CD4-positive, alpha-beta T cell (primary cell): ENCODE results near the gene SYT15. TPM values are rescaled to one million over a fixed set of nuclear protein-coding genes. Genes with fewer than 3 reads are reported as not detected.

ENCODE experiments used
- ATAC-seq: fragments of 200-7000 bp; cut with Tn5 transposase; one replicate; pipeline ENCODE4 v1.10.0; 2022; ENCODE audit warnings: mild to moderate bottlenecking; ENCODE audit not compliant: poor library complexity
- CTCF ChIA-PET: fragments of 350-600 bp; sonication (Branson Sonifier 250); formaldehyde crosslinking; loops from one replicate; lab custom pipeline; 2021; ENCODE audit warnings: antibody characterized with exemption, inconsistent platforms; lab: Charles Lee
- POLR2A ChIA-PET: fragments of 350-600 bp; sonication (Branson Sonifier 250); formaldehyde crosslinking; loops from one replicate; lab custom pipeline; 2021; ENCODE audit warnings: antibody characterized with exemption, inconsistent platforms; lab: Charles Lee
- DNase-seq, 14 experiments: peaks; one replicate each; pipeline ENCODE4 v3.0.0-alpha.2; 2013 to 2020; ENCODE audit warnings: mixed read lengths in 2 of 14
- H3K27ac ChIP-seq, 2 donors: one replicate each; pipeline versions ENCODE4 v1.5.1 to v1.7.0; 2013; ENCODE audit warnings: low read length in 2 of 2, low read depth in 1 of 2, mild to moderate bottlenecking in 1 of 2
- H3K27me3 ChIP-seq, 2 experiments: 1 replicate in 1 of 2; 2 replicates in 1 of 2; pipeline versions ENCODE4 v1.6.1 to v1.7.0; 2013; ENCODE audit warnings: low read length in 2 of 2, control low read depth in 1 of 2, mild to moderate bottlenecking in 1 of 2, moderate library complexity in 1 of 2; ENCODE audit not compliant: insufficient read depth in 2 of 2, control insufficient read depth in 1 of 2
- H3K36me3 ChIP-seq: one replicate; pipeline ENCODE4 v1.6.1; 2013; ENCODE audit warnings: low read length, control low read depth; ENCODE audit not compliant: insufficient read depth
- H3K4me1 ChIP-seq: one replicate; pipeline ENCODE4 v1.6.1; 2013; ENCODE audit warnings: low read length, control low read depth; ENCODE audit not compliant: insufficient read depth
- H3K4me3 ChIP-seq: one replicate; pipeline ENCODE4 v1.5.1; 2013; ENCODE audit warnings: mild to moderate bottlenecking, low read length, moderate library complexity
- H3K9me3 ChIP-seq, 2 experiments: 1 replicate in 1 of 2; 2 replicates in 1 of 2; pipeline versions ENCODE4 v1.6.1 to v1.7.0; 2013; ENCODE audit warnings: low read length in 2 of 2, mild to moderate bottlenecking in 2 of 2, control low read depth in 1 of 2, moderate library complexity in 1 of 2; ENCODE audit not compliant: control insufficient read depth in 1 of 2, insufficient read depth in 1 of 2
- H3K27ac Mint-ChIP-seq: one replicate; pipeline ENCODE4 v1.8.0; 2020; ENCODE audit warnings: mixed read lengths
- H3K27me3 Mint-ChIP-seq: one replicate; pipeline ENCODE4 v1.8.0; 2021; ENCODE audit warnings: mixed read lengths
- H3K36me3 Mint-ChIP-seq: one replicate; pipeline ENCODE4 v1.8.0; 2021; ENCODE audit warnings: low read depth, mixed read lengths
- H3K4me1 Mint-ChIP-seq: one replicate; pipeline ENCODE4 v1.8.0; 2021; ENCODE audit warnings: low read depth, mixed read lengths
- H3K4me3 Mint-ChIP-seq: one replicate; pipeline ENCODE4 v1.8.0; 2020; ENCODE audit warnings: mild to moderate bottlenecking, mixed read lengths
- H3K9me3 Mint-ChIP-seq: one replicate; pipeline ENCODE4 v1.8.0; 2020; ENCODE audit warnings: mixed read lengths
- intact Hi-C, 2 experiments: fragments of 100-400 bp; cut with DNase I in 1 of 2; cut with micrococcal nuclease in 1 of 2; formaldehyde crosslinking; loops; one replicate each; pipeline versions ENCODE4 v1.15.1 to v1.9.0; 2023 to 2025; cut with DNase I, micrococcal nuclease
- total RNA-seq, 174 experiments: library from RNA in 2 of 174; stranded (reverse) in 2 of 174; gene quantifications; one replicate each; pipeline ENCODE4 v1.2.3 and lab custom pipeline; 2021 to 2026
- TF ChIP-seq, protein P1 (sequence below): fragments of 200-600 bp; IDR thresholded peaks from one replicate; pipeline ENCODE4 v1.8.0; 2022; ENCODE audit warnings: antibody characterized with exemption, mild to moderate bottlenecking

SYT15 gene
- total RNA-seq, 2 experiments from 2014 or later: 0.17 to 0.77 TPM

DNA sequence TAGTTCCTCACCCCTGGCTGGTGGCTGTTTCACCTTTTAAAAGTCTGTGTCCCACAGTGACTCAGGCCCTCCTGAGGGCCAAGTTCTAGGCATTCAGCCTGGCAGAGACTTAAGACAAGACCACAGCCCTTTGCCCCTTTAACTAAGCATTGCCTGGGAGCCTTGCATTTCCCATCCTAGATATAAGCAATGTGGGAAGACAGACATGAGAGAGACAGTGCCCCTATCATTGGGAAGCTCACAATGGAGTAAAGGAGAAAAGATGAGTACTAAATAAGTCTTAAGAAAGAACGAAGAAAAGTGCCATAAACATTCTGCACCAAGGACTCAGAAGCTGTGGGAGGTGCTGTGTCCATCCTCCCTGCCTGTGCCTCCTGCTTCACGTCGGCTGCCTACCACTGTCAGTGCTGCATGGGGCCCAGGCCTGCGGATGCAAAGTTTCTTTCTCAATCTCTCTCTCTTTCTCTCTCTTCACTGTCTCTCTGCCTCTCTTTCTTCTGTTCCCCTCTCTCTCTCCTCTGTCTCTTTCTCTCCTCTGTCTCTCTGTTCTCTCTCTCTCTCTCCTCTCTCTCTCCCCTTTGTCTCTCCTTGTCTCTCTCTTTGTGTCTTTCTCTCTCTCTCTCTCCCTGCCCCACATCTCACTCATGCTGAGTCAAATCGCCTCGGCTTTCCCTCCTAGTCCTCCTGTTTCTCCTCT, 44.0 kb upstream of the SYT15 start:
- H3K27me3 Mint-ChIP-seq: peaks cover 31% of the 10 kb centered on the region
- no peak overlapping the region for H3K27ac ChIP-seq
- ATAC-seq (no peak), DNase-seq (peak in 1 of 14 experiments; percentile 20)
- H3K4me1 ChIP-seq: no peaks in the 10 kb centered on the region
- TF ChIP-seq, protein P1, sequence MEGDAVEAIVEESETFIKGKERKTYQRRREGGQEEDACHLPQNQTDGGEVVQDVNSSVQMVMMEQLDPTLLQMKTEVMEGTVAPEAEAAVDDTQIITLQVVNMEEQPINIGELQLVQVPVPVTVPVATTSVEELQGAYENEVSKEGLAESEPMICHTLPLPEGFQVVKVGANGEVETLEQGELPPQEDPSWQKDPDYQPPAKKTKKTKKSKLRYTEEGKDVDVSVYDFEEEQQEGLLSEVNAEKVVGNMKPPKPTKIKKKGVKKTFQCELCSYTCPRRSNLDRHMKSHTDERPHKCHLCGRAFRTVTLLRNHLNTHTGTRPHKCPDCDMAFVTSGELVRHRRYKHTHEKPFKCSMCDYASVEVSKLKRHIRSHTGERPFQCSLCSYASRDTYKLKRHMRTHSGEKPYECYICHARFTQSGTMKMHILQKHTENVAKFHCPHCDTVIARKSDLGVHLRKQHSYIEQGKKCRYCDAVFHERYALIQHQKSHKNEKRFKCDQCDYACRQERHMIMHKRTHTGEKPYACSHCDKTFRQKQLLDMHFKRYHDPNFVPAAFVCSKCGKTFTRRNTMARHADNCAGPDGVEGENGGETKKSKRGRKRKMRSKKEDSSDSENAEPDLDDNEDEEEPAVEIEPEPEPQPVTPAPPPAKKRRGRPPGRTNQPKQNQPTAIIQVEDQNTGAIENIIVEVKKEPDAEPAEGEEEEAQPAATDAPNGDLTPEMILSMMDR: no peak
- ChIA-PET POLR2A (no interaction called here), CTCF (no interaction called here)
- intact Hi-C loops: no loop called here
- no peak overlapping the region for H3K4me3 ChIP-seq
- H3K27me3 ChIP-seq: peaks cover 21 to 24% of the 10 kb centered on the region in 2 experiments
- no peaks in the 10 kb centered on the region for H3K9me3 ChIP-seq
- H3K27ac Mint-ChIP-seq: no peak overlapping the region
- H3K9me3 Mint-ChIP-seq: no peaks in the 10 kb centered on the region
- H3K36me3 Mint-ChIP-seq: no peaks in the 10 kb centered on the region
- no peak overlapping the region for H3K4me3 Mint-ChIP-seq
- H3K4me1 Mint-ChIP-seq: no peaks in the 10 kb centered on the region
- no peaks in the 10 kb centered on the region for H3K36me3 ChIP-seq

DNA sequence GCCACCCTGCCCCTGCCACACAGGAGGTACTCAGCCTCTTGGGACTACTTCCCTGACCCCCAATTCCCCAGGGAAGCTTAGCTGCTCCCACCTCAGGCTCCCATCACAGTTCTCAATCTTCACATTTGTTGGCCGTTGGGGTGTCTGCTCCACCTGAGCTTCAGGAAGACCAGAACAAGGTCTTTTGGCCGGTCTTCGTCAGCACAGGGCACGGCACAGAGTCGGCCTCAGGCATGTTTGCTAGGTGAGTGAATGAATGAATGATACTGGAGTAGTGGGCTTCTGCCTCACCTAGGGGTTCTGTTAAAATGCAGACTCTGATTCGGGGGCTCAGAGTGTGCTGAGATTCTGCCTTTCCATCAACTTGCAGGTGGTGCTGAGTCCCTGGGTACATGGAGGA, 42.8 kb upstream of the SYT15 start:
- intact Hi-C loops: no loop called here
- DNase-seq: peak in 2 of 14 experiments; percentile 2 to 29
- peaks cover 31 to 35% of the 10 kb centered on the region in 2 experiments for H3K27me3 ChIP-seq
- H3K27ac Mint-ChIP-seq: no peak overlapping the region
- H3K4me1 ChIP-seq: no peaks in the 10 kb centered on the region
- H3K27ac ChIP-seq: no peak overlapping the region
- peaks cover 0 to 5% of the 10 kb centered on the region in 2 experiments for H3K9me3 ChIP-seq
- H3K4me1 Mint-ChIP-seq: peaks cover 6% of the 10 kb centered on the region
- H3K4me3 Mint-ChIP-seq: no peak overlapping the region
- H3K4me3 ChIP-seq: no peak overlapping the region
- ChIA-PET POLR2A (no interaction called here), CTCF (no interaction called here)
- no peaks in the 10 kb centered on the region for H3K9me3 Mint-ChIP-seq
- no peak for ATAC-seq
- TF ChIP-seq, protein P1: no peak
- H3K36me3 Mint-ChIP-seq: no peaks in the 10 kb centered on the region
- H3K36me3 ChIP-seq: no peaks in the 10 kb centered on the region
- peaks cover 40% of the 10 kb centered on the region for H3K27me3 Mint-ChIP-seq

DNA sequence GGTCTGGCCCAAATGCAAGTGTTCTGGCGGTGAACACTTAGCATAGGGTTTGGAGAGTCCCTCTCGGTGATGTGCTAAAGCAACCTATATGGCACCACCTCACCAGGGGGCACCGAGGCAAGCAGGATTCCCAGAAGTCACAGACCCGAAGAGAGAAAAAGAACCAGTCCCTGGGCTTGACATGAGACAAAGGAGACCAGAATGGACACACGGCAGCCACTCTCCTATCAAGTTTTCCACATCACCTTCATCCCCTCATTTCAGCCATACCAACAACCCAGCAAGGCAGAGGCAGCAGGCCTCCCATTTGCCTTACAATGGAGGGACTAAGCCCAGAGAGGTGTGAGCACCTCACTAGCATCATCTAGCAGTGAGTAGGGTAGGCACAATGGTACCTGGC, 42.1 kb upstream of the SYT15 start:
- no peaks in the 10 kb centered on the region for H3K36me3 Mint-ChIP-seq
- peaks cover 0 to 5% of the 10 kb centered on the region in 2 experiments for H3K9me3 ChIP-seq
- H3K4me3 ChIP-seq: no peak overlapping the region
- H3K27ac Mint-ChIP-seq: no peak overlapping the region
- H3K4me1 Mint-ChIP-seq: peaks cover 6% of the 10 kb centered on the region
- peaks cover 40% of the 10 kb centered on the region for H3K27me3 Mint-ChIP-seq
- TF ChIP-seq, protein P1: no peak
- POLR2A ChIA-PET: no interaction called here
- peak in 2 of 14 experiments; percentile 4 to 25 for DNase-seq
- peaks cover 32 to 38% of the 10 kb centered on the region in 2 experiments for H3K27me3 ChIP-seq
- intact Hi-C loops: no loop called here
- H3K4me1 ChIP-seq: no peaks in the 10 kb centered on the region
- H3K9me3 Mint-ChIP-seq: no peaks in the 10 kb centered on the region
- no peak overlapping the region for H3K27ac ChIP-seq
- no peak for ATAC-seq
- no peaks in the 10 kb centered on the region for H3K36me3 ChIP-seq
- H3K4me3 Mint-ChIP-seq: no peak overlapping the region
- CTCF ChIA-PET: no interaction called here
